ENCODE measurements around the gene ERI3.

The ERI3 gene

DNA sequence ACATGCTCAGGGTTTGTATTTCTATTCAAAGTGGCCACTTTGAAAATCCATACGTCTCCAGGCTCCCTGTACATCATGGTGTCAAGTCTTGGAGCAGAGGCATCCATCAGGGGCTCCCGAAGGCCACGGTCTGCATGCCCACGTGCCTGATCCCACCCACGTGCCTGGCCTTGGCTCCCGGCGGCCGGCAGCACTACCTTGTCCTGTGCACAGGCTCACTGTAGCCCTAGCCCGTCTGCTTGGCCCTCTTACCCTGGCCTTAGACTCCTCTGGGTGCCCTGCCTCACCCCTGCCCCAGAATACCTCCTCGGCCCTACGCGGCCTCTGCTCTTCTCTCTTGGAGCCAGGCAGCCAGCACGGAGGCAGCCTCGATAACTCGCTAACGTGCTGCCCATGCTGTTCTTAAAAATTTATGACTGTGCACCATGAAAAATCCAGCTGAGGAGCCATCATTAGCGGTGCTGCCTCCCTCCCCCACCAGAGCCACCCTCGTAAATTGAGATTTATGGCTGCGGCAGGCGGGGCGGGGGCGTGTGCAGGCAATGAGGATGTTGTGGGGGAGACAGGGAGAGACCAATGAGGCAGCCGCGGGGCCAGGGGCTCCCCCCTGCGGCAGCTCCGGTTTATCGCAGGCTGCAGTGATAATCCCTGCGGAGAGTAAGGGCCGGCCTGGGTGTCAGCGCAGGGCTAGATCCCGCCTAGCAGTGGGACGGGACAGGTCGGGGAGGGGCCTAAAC lies 117.2 kb downstream of the ERI3 start:
- Mint-ChIP-seq H3K9me3 (no peaks in the 10 kb centered on the region), H3K27ac (no peak overlapping the region)
- peak; percentile 66 for ATAC-seq

GRCh38 chr1:44236490-44237272 lies 118.4 kb downstream of the ERI3 start:
- no peaks in the 10 kb centered on the region for H3K27me3 Mint-ChIP-seq
- no peak overlapping the region for H3K4me3 Mint-ChIP-seq
- peaks cover 6% of the 10 kb centered on the region for H3K4me1 Mint-ChIP-seq
- no peak for ATAC-seq
- H3K36me3 Mint-ChIP-seq = peaks cover 42% of the 10 kb centered on the region
- H3K27ac Mint-ChIP-seq = no peak overlapping the region
- no peaks in the 10 kb centered on the region for H3K9me3 Mint-ChIP-seq

More for the DNA sequence above, 117.2 kb downstream of the ERI3 start:
- Mint-ChIP-seq H3K4me1 (peaks cover 6% of the 10 kb centered on the region), H3K36me3 (peaks cover 41% of the 10 kb centered on the region), H3K4me3 (no peak overlapping the region), H3K27me3 (no peaks in the 10 kb centered on the region)

DNA sequence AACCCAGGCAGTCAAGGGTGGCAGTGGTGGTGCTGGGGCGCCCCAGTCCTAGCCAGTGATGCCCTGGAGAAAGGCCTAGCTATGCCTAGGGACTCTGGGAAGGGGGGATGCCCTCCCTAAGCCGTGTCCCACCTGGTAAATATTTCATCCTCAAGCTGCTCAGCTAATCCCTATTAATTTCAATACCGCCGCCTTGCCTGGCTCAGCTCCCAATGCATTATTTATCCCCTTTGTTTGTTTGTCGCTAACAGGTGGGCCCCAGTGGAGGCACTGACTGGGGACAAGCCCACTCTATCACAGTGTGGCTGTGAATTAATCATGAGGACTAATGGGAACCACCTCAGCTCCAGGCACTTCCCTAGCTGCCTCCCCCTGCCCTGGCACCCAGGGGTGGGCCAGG lies 119.2 kb downstream of the ERI3 start:
- H3K27ac Mint-ChIP-seq = no peak overlapping the region
- no peaks in the 10 kb centered on the region for H3K9me3 Mint-ChIP-seq
- H3K36me3 Mint-ChIP-seq = peaks cover 37% of the 10 kb centered on the region
- ATAC-seq = no peak
- peaks cover 6% of the 10 kb centered on the region for H3K4me1 Mint-ChIP-seq
- H3K4me3 Mint-ChIP-seq = no peak overlapping the region
- no peaks in the 10 kb centered on the region for H3K27me3 Mint-ChIP-seq

DNA sequence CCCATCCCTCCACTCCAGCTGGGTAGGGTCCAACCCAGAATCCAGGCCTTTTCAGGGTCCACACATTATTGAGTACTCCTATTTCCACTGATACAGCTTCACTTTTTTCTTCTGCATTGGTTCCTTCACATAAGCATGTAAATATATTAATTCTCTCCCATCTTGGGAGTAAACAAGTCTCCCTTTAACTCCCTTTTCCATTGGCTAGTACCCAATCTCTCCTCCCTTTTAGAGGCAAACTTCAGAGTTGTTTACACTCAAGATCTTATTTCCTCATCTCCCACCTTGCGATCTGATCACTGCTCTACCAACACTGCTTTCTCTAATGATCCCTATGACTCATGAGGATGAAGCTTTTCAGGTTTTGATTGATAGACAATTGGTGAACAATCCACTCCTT lies 121.5 kb downstream of the ERI3 start:
- no peak for ATAC-seq
- H3K36me3 Mint-ChIP-seq = peaks cover 33% of the 10 kb centered on the region
- no peaks in the 10 kb centered on the region for H3K4me1 Mint-ChIP-seq
- no peaks in the 10 kb centered on the region for H3K9me3 Mint-ChIP-seq
- H3K27me3 Mint-ChIP-seq = no peaks in the 10 kb centered on the region
- H3K4me3 Mint-ChIP-seq = no peak overlapping the region
- no peak overlapping the region for H3K27ac Mint-ChIP-seq

DNA sequence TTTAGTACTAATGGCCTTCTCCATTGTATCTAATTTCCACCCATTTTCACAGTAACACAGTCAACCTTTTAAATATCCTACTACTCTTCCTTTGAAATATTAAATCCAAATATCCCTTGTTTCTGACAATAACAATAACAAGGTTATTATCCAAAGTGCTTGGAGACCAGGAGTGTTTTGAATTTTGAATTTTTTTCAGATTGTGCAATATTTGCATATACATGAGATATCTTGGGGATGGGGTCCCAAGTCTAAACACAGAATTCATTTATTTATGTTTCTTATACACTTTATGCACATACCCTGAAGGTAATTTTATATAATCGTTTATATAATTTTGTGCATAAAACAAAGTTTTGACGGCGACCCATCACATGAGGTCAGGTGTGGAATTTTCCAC lies 124.3 kb downstream of the ERI3 start:
- Mint-ChIP-seq H3K36me3 (peaks cover 30% of the 10 kb centered on the region), H3K27me3 (no peaks in the 10 kb centered on the region), H3K27ac (no peak overlapping the region)

GRCh38 chr1:44229435-44230167 lies 125.5 kb downstream of the ERI3 start:
- Mint-ChIP-seq H3K4me3 (no peak overlapping the region), H3K36me3 (peaks cover 23% of the 10 kb centered on the region), H3K4me1 (no peaks in the 10 kb centered on the region), H3K9me3 (no peaks in the 10 kb centered on the region), H3K27ac (no peak overlapping the region), H3K27me3 (no peaks in the 10 kb centered on the region)
- ATAC-seq = no peak

More for the DNA sequence above, 124.3 kb downstream of the ERI3 start:
- no peaks in the 10 kb centered on the region for H3K9me3 Mint-ChIP-seq
- no peaks in the 10 kb centered on the region for H3K4me1 Mint-ChIP-seq
- H3K4me3 Mint-ChIP-seq = no peak overlapping the region
- ATAC-seq = no peak

- H3K9me3 Mint-ChIP-seq = no peaks in the 10 kb centered on the region
- no peak for ATAC-seq
- H3K4me3 Mint-ChIP-seq = no peak overlapping the region
- peaks cover 13% of the 10 kb centered on the region for H3K36me3 Mint-ChIP-seq
- H3K27ac Mint-ChIP-seq = no peak overlapping the region
- no peaks in the 10 kb centered on the region for H3K27me3 Mint-ChIP-seq
- H3K4me1 Mint-ChIP-seq = peaks cover 8% of the 10 kb centered on the region
Measured at GRCh38 chr1:44228218-44228617, 126.8 kb downstream of the ERI3 start.

DNA sequence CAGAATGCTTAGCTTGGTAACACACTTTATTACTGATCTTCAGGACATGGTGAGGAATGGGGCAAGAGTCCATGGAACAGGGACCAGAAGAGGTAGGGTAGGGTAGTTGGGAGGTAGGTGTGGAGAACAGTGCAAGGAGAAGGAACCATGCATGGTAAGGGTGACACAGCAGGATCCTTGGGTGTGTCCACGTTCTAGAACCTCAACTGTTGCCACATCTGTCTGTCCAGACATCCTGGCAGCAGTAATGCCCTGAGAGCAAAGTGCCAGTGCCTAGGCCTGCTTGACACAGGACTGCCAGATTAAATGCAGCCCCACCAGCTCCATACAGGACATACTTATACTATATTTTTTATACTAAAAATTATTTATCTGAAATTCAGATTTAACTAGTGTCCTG lies 127.8 kb downstream of the ERI3 start:
- Mint-ChIP-seq H3K4me3 (no peak overlapping the region), H3K4me1 (peaks cover 14% of the 10 kb centered on the region), H3K27me3 (no peaks in the 10 kb centered on the region), H3K27ac (peak overlapping the region; percentile 3), H3K36me3 (peaks cover 5% of the 10 kb centered on the region), H3K9me3 (no peaks in the 10 kb centered on the region)
- ATAC-seq = no peak

DNA sequence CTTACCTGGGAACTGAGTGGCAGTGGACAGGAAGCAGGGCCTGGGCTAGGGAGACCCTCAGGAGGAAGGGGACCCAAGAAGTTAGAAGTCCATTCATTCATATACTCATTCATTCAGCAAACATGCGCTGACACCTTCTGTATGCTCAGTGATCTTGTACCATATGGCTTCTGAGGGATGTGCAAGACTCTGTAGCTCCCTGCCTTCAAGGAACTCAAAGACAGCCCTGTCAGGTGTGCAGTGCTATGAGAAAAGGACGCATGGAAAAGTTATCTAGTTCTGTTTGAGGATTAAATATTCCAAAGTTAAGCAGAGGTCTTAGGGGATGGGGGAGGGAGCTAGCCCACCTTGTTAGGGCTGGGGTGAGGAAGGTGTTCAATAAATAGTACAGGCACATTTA lies 129.3 kb downstream of the ERI3 start:
- Mint-ChIP-seq H3K4me1 (peaks cover 18% of the 10 kb centered on the region), H3K36me3 (peaks cover 8% of the 10 kb centered on the region), H3K9me3 (no peaks in the 10 kb centered on the region), H3K4me3 (no peak overlapping the region), H3K27me3 (no peaks in the 10 kb centered on the region), H3K27ac (no peak overlapping the region)
- ATAC-seq = no peak

DNA sequence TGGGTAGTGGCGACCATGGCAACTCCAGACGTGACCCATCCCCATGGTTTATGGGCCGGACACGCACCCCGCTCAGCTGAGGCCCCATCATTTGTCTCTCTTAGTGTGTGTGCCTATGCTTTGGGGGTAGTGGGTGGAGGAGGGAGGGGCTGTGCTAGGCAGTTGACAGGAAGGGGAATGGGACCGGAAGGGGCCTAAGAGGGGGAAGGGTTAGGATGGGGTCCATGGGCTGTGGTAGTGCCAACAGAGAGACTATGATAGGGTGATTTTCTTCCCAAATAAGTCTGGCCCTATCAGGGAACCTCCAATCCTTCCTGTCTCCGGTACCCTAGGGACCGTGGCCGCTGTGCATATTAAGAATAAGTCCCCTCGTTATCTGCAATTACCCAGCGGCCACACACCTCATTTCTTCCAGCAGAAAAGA lies 131.9 kb downstream of the ERI3 start:
- H3K27ac Mint-ChIP-seq = no peak overlapping the region
- peaks cover 21% of the 10 kb centered on the region for H3K36me3 Mint-ChIP-seq
- no peaks in the 10 kb centered on the region for H3K27me3 Mint-ChIP-seq
- ATAC-seq = no peak
- no peak overlapping the region for H3K4me3 Mint-ChIP-seq
- no peaks in the 10 kb centered on the region for H3K9me3 Mint-ChIP-seq
- H3K4me1 Mint-ChIP-seq = peaks cover 21% of the 10 kb centered on the region

DNA sequence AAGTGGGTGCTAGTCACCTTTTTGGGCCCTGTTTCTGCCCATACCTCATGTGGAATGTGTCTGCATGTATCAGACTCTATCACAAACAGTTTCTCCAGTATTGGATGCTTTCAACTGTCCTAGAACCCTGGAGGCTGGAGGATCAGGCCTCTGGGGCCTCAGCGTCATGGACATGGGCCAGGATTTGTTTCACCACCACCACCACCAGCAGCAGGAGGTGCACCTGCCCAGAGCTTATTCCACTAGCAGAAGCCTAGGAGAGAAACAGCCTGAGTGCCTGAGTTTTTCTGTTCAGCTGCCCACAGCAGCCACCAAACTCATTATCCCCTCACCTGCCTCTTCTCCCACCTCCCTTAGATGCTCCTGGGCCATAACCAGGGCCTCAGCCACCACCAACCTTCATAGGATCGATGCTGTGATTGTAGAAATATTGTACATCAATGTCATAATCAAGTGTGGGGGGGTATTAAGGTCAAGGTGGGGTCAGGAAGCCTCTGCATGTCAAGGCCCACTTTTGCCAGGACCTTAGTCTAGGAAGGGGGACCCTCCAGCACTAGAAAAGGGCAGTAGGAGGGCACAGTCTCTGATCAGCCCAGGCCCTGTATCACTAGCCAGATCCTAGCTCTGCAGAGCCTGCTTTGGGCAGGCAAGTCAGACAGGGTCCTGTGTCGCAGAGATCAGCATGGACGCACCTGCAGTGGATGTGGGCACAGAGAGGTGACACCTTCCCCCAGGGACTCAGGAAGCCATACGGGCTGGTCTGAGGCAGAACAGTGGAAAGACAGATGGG lies 132.5 kb downstream of the ERI3 start:
- H3K27me3 Mint-ChIP-seq = no peaks in the 10 kb centered on the region
- no peak overlapping the region for H3K4me3 Mint-ChIP-seq
- peaks cover 23% of the 10 kb centered on the region for H3K4me1 Mint-ChIP-seq
- no peaks in the 10 kb centered on the region for H3K9me3 Mint-ChIP-seq
- H3K36me3 Mint-ChIP-seq = peaks cover 21% of the 10 kb centered on the region
- no peak for ATAC-seq
- H3K27ac Mint-ChIP-seq = no peak overlapping the region

GRCh38 chr1:44221769-44222168 lies 133.3 kb downstream of the ERI3 start:
- Mint-ChIP-seq H3K4me1 (peaks cover 30% of the 10 kb centered on the region), H3K9me3 (no peaks in the 10 kb centered on the region), H3K4me3 (no peak overlapping the region), H3K27ac (no peak overlapping the region), H3K27me3 (no peaks in the 10 kb centered on the region), H3K36me3 (peaks cover 27% of the 10 kb centered on the region)
- no peak for ATAC-seq

DNA sequence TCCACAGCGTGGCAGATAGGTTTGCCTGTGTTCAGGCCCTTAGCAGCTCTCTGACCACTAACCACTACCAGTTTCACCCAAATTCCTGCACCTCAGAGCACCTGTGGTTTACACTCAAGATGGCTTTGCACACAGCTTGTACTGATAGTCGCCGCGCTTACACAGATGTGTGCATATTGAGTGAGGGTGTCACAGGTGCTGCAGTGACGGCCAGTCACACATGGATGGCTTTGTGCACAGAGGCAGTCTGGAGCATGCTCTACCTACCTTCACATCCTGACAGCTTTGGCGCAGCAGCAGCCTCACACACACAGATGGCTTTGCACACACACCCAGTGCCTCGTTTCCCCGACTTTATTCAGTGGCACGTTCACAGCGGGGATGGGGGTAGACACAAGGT lies 134.3 kb downstream of the ERI3 start:
- no peak overlapping the region for H3K4me3 Mint-ChIP-seq
- peak overlapping the region; percentile 45 for H3K27ac Mint-ChIP-seq
- no peaks in the 10 kb centered on the region for H3K9me3 Mint-ChIP-seq
- H3K4me1 Mint-ChIP-seq = peaks cover 30% of the 10 kb centered on the region
- no peaks in the 10 kb centered on the region for H3K27me3 Mint-ChIP-seq
- peaks cover 28% of the 10 kb centered on the region for H3K36me3 Mint-ChIP-seq
- ATAC-seq = peak; percentile 61

GRCh38 chr1:44220001-44220751 lies 134.9 kb downstream of the ERI3 start:
- Mint-ChIP-seq H3K4me3 (no peak overlapping the region), H3K36me3 (peaks cover 32% of the 10 kb centered on the region), H3K4me1 (peaks cover 33% of the 10 kb centered on the region), H3K27me3 (no peaks in the 10 kb centered on the region), H3K27ac (peak overlapping the region; percentile 45), H3K9me3 (no peaks in the 10 kb centered on the region)
- no peak for ATAC-seq

Data from stimulated activated memory B cell treated with anti-CD40 and anti-IgM and Interleukin-4, amounts not matched to agents 10 μg/mL and 1 μg/mL and 100 μg/mL, for 72 hours (primary cell).